HT1080 (cell line): ENCODE results near the gene MAN1A2. TPM values are rescaled to one million over a fixed set of nuclear protein-coding genes. Genes with fewer than 3 reads are reported as not detected.

Source experiments
- DNase-seq: peaks from one replicate; pipeline ENCODE4 v3.0.0-alpha.2; 2015; ENCODE audit warnings: low read depth
- total RNA-seq: library from RNA; depleted of rRNA; stranded (reverse); fragments of >200 nt; shearing (Covaris generic); gene quantifications from 2 replicates; pipeline ENCODE4 v1.2.3, GENCODE V29; 2014; rRNA removed

The MAN1A2 gene
- total RNA-seq, 1 experiment from 2014 or later, result 28.6 TPM

DNA sequence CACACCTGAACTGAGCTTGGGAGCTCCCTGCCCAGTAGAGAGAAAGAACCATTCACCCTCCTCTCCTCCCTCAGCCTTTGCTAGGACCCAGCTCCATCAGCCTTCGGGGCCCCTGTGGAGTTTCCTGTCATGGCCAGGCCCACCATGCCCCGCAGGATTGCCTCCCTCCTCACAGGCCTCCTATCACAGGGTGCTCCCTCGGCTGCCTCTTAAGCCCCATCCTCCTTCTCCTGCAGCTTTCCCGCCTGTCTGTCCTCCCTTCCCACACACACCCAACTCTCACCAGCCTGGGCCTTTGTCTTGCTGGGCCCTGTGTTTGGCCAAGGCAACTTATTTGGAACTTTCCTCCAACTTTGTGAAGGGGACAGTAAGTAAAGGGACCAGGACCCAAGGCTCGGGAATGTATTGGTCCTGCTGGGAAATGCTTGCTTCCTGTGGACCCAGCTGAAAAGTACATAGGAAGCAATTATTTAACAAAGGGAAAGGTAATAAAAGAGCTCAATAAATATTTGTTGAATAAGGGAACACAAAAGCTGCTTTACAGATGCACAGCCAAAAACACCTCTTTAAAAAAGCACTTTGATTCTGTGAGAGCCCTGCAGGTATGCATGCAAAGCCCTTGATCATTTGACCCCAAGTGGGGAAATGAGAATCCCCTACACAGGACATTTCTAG is 207.0 kb downstream of the MAN1A2 start:
- no peak for DNase-seq

GRCh38 chr1:117575586-117576225 is 208.5 kb downstream of the MAN1A2 start:
- no peak for DNase-seq

GRCh38 chr1:117576236-117576635 is 209.0 kb downstream of the MAN1A2 start:
- DNase-seq, result no peak

DNA sequence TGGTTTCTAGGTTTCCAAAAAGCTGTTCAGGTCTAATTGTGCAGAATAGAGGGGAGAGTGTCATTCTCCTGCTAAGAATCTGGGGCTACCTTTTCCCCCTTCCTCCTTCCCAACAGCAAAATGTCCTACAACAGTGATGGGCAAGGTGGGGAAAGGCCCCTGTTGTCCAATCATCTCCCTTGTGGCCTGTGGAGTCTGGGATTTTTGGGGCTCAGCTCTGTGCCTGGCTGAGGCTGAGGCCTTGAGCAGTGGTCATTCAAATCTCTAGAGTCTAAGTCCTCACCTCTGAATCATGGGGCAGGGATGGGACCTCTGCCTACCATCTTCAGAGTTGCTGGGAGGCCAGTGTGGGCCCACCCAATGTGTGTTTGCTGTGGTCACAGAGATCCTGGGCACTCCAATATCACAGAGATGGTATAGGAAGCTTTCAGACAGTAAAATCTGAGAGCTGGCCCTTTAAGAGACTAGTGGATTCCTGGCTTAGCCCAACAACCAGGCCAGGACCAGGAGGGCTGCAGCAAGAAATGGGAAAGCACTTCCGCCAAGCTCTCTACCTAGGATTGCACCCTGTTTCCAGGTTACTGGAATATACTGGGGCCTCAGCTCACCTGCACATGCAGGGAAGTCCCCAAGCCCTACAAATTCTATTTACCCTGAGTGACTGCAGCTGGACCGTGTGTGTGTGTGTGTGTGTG is 210.1 kb downstream of the MAN1A2 start:
- DNase-seq, result no peak

GRCh38 chr1:117578466-117578865 is 211.2 kb downstream of the MAN1A2 start:
- no peak for DNase-seq

Other genes starting within 250 kb of the MAN1A2 start
- 2.0 and 3.7 TPM in 2 replicates for gene TRIM45, start 245.7 kb upstream of the MAN1A2 start, total RNA-seq
- not detected in 2 replicates for gene VTCN1, start 156.5 kb upstream of the MAN1A2 start, total RNA-seq
- 0.77 and 1.7 TPM in 2 replicates for gene TENT5C, start 238.6 kb downstream of the MAN1A2 start, total RNA-seq